ENCODE data around the gene AIFM1.

Gene AIFM1

DNA sequence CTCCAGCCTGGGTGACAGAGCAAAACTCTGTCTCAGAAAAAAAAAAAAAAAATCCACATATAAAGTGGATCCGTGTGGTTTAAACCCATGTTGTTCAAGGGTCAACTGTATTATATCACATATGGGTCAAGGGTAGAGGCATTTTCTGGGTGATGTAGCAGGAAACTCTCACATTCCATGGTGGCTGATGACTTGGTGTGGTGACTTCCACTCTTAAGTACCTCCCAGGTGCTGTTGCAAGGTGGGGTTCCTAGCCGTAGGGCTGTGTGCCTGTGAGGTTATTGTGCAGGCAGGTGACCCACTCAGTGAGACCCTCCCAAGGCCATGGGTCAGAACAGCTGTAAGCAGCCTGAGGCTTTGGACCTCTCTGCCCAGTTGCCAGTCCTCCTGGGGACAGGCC is 72.4 kb downstream of the AIFM1 start:
- DNase-seq (ENCODE audit: low read depth in 2 of 2), result no peak

GRCh38 chrX:130091980-130092522 is 73.6 kb downstream of the AIFM1 start:
- DNase-seq (ENCODE audit: low read depth in 2 of 2), result peak; percentile 51 to 71

DNA sequence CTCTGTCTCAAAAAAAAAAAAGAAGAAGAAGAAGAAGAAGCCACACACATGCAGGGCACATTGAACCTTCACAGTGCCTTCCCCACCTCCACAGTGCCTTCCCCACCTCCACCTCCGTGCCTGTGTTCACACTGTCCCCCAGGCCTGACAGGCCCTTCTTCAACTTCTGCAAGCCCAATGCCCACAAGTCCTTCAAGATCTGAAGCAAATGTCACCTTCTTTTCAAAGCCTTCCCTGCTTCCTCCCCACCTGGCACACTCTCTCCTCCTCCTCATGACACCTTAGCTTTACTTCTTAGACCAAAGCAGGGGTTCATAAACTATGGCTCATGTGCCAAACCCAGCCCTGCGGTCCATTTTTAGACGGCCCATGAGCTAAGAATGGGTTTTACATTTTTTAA is 75.3 kb downstream of the AIFM1 start:
- no peak for DNase-seq (ENCODE audit: low read depth in 2 of 2)

- peak in 1 of 2 donors; percentile 27 for DNase-seq (ENCODE audit: low read depth in 2 of 2)
Observed at GRCh38 chrX:130086447-130087206, 79.0 kb downstream of the AIFM1 start.

GRCh38 chrX:130085551-130086446 is 79.8 kb downstream of the AIFM1 start:
- DNase-seq (ENCODE audit: low read depth in 2 of 2), result no peak

- no peak for DNase-seq (ENCODE audit: low read depth in 2 of 2)
Observed at GRCh38 chrX:130084631-130085237, 80.9 kb downstream of the AIFM1 start.

DNA sequence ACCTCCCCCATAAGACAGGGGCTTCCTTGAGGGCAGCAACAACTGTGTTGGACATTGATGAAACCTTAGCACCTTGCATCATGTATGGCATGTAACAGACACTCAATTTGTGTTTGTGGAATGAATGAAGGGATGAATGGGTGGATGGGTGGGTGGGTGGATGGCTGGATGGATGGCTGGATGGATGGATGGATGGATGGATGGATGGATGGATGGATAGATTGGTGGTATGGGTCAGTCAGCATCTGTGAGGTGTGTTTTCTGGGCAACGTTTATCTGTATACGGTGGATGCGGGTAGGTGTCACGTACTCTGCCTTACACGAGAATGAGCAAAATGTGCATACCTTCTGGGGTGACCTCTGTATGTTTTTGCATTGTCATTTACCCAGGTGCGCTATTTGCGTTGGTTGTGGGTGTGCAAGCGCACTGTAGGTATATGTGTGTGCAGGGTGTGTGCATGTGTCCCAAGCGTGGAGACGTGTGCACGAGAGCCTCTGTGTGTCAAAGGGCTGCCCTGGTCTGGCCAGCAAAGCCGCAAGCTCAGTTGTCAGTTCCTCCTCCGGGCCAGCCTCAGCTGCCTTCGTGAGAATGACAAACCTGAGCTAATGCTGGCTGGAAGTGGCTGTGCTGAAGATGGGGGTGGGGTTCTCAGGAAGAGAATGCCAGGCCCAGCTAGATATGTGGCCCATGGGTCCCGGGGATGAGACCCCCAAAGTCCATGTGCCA is 81.8 kb downstream of the AIFM1 start:
- no peak for DNase-seq (ENCODE audit: low read depth in 2 of 2)

- no peak for DNase-seq (ENCODE audit: low read depth in 2 of 2)
Observed at GRCh38 chrX:130083107-130083490, 82.5 kb downstream of the AIFM1 start.

DNA sequence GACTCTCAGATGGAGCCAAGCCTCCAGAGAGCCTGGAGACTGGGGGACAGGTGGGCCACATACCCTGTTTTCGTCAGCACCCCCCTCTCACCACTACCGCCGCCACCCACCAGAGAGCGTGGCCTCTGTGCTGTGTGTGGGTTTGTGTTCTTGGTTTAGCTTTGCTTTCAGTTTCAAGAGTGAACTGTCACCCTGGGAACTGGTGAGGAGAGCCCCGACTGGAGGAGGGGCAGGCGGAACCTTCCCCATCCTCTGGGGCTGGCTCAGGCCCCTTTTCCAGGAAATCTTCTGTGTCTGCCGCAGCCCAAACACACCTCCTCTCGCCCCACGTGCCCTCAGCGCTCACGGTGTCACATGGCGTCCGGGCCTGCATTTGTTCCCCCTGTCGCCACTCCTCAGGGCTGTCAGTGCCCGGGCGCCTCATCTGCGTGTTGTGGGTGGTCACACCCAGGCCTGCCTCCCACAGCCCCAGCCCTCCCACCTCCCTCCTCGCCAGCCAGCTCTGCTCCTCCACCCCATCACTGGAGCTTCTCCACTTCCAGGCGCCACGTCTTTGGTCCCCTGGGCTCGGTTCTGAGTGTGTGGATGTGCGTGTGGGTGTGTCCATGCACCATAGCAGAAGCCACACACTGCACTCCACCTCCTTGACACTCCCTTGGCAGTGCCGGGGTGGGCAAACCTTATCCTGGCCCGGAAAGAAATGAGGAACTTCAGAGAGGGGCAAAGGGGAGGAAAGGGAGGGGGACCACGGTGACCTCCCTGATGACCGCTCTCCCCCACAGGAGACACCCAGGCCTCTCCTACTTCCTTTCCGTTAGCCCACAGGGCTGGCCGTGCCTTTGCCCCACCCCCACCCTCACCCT is 83.2 kb downstream of the AIFM1 start:
- peak; percentile 34 to 39 for DNase-seq (ENCODE audit: low read depth in 2 of 2)

DNA sequence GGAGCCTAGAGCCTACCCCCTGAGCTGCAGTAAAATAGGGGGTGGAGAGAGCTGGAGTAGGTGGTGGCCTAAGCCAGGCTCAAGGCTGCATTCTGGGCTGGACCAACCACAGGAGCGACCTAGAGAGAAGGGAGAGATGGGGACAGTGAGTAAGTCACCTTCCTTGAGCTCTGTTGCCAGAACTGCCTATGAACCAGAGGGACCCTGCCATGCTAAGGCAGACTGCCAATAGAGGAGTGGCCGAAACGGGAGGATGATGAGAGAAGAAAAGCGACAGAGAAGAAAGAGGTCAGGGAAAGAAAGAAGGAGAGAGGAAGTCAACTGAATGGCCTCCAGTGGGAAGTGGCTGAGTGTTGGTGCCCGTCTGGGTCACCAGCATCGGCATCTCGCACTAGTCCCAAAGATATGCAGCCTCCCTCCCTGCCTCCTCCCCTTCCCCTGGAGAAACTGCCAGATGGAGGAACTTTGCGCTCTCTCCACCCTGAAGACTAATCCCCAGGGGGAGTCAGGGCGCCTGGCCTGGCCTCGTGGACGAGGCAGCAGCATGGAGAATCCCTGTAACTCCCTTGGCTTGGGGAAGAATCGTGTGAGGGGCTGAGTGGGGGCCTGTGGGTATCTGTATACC is 84.1 kb downstream of the AIFM1 start:
- no peak for DNase-seq (ENCODE audit: low read depth in 2 of 2)

DNA sequence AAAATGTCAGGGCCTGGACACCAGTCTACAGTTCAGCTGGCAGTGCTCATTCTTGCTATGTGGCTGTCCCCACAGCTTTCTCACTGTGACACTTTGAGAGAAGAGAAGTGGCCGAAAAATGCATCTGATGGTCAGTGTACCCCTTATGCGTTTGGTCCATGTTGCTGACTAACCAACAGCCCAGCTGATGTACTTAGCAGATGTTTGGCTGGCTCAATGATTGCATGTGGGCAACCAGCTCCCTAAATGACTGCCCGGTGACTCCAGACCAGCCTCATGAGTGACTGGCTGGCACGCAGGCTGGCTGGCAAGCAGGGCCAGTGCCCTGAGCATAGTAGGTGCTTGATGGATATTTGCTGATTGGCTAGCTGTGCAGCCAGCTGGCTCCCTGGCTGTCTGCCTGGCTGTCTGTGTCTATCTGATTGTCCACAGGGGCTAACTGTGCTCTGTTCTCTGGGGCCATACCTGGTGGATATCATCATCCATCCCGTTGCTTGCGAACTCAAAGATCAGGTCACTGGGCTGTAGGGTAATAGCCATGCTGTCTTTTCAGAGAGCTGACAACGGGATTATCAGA is 84.8 kb downstream of the AIFM1 start:
- DNase-seq (ENCODE audit: low read depth in 2 of 2), result no peak

DNA sequence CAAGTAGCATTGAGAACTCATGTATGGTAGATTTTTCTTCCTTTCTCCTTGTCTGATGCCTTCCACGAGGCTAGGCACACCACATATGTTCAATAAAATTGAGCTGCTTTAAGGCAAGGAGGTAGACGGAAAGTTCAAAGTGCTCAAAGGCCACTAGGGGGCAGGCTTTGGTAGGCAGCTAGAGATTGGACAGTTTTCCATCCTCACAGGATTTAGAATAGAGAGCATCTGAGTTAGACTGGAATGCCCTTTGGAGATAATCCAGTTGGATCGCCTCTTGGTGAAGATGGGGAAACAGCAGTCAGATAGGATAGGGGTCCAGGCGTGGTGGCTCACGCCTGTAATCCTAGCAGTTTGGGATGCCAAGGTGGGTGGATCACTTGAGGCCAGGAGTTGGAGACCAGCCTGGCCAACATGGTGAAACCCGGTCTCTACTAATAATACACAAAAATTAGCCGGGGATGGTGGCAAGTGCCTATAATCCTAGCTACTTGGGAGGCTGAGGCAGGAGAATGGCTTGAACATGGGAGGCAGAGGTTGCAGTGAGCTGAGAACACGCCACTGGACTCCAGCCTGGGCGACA is 85.7 kb downstream of the AIFM1 start:
- no peak for DNase-seq (ENCODE audit: low read depth in 2 of 2)

Data from stimulated activated CD8-positive, alpha-beta memory T cell treated with anti-CD3 and anti-CD28 coated beads, Interleukin-7, amount 100 ng/mL, for 1 hour (primary cell).